Cardiac atrium fibroblast (primary cell): ENCODE measurements around the gene MIX23. TPM values are rescaled to one million over a fixed set of nuclear protein-coding genes. Genes with fewer than 3 reads are reported as not detected.

Source experiments
- total RNA-seq: library from RNA; depleted of rRNA; stranded (reverse); fragments of >200 nt; gene quantifications from 2 replicates; pipeline ENCODE4 v1.2.3, GENCODE V29; 2015

The MIX23 gene
- 21.8 and 27.1 TPM in 2 replicates for total RNA-seq

DNA sequence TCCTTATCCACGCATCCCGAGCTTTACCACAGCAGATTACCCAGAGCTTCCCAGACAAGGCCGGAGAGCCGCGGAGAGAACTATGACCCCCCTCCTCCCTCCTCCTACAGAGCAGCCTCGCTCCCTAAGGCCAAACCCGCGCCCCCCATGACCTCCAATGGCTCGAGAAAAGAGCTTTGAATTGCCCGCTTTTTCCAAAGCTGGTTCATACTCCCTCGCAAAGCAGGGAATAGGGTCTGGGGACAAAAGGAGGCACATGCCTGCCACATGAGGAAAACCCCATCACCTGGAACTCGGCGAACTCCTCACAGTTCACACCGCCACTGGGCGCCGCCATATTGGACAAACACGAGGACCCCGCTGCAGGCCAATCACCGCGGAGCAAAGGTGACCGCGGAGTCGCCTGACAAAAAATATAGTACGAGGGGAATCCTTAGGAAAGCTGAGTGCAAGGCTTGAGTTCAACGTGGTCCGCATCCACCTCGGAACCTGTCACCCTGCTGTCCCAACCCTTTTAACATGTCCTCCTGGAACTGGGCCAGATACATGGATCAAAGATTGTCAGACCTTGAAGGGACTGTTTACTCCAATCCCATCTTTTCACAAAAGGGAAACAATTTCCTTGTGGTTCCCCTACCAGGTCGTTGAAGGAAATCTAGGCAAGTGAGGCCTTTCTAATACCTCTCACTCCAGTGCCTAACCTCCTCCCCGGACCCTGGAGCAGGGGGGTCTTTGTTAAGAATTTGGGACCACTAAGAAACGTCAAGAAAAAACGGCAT lies at the start of gene MIX23:
MIX23 (minus strand) TSS at position 344 of the 779 bp plus-strand sequence; CDS start at position 337, 7 bp downstream.

DNA sequence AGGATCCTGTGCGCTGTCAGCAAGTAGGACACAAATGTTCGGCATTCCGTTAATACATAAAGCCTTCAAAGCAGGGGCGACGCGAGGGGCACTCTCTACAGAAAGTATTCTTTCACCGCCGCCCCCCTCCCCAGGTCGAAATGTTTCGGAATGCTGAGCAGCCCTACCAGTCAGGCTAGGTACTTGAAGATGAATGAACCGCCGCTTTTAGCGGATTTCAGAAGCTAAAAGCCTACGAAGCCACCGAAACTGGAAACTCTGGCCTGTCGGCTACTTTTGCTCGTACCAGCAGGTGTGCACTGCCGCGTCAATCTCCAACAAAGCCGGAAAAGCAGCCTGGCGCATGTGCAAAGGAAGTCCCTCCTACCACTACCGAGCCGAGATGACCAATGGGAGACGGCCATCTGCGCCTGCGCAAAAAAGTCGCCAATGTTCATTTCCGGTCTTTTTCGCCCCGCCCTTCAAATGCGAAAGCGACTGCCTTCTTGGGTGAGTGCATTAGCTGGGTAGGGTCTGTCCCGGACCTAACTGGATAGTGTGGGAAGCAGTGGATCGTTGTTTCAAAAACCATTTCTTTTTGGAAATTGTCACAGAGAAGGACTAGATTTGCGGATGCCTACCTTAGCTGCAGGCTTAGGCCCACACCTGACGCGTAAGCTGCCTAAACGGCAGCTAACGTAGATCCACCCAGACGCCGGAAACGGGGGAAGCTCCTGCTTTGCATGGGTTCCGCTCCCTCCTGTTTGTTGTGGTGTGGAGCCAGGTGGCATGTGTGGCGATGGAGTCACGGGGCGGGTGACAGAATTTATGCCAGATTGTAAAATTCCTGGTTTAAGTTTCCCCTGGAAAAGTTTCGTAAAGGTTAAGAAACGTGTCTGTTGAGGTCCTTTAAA lies 33.0 kb upstream of the MIX23 start, which contains the start of gene WDR5B:
WDR5B (minus strand) TSS at position 301 of the 893 bp plus-strand sequence. CDS start 534 bp downstream, outside the sequence.

GRCh38 chr3:122383771-122384697 lies 1.0 kb upstream of the MIX23 start, which contains the start of gene FAM162A:
Gene FAM162A (plus strand): TSS chr3:122384182. CDS start chr3:122384266, 84 bp downstream.

DNA sequence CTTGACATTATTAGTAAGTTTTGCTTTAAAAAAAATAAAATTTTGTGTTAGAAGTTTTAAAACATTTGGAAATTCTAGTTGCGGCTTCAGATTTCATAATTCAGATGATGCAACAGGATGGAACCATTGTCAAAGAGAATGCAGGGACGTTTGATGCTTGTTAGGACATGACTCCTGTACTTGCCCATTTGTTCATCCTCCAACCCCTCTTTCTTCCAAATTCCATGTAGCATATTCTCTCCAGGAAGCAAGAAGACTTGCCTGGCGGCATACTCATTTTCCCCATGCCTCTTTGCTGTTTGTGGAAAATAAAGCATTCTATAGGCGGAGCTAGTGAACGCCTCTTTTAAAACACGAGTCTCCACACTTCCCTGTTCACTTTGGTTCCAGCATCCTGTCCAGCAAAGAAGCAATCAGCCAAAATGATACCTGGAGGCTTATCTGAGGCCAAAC lies 58.1 kb downstream of the MIX23 start, which contains the start of gene CSTA:
CSTA (plus strand) TSS at position 378 of the 453 bp plus-strand sequence; CDS start at position 423, 45 bp downstream.

Other genes starting within 250 kb of the MIX23 start
- gene CASR, start 199.6 kb downstream of the MIX23 start, total RNA-seq: not detected in 2 replicates
- 1.3 and 1.8 TPM in 2 replicates for gene CSTA, start 58.0 kb downstream of the MIX23 start, total RNA-seq
- gene FAM162A, start 951 bp upstream of the MIX23 start, total RNA-seq: 48.9 and 60.1 TPM in 2 replicates
- 1.6 and 5.5 TPM in 2 replicates for gene WDR5B, start 32.8 kb upstream of the MIX23 start, total RNA-seq
- 19.1 and 24.5 TPM in 2 replicates for gene KPNA1, start 131.7 kb upstream of the MIX23 start, total RNA-seq
- 9.9 and 10.4 TPM in 2 replicates for gene PARP9, start 181.1 kb upstream of the MIX23 start, total RNA-seq
- 10.3 and 14.1 TPM in 2 replicates for gene DTX3L, start 181.1 kb upstream of the MIX23 start, total RNA-seq
- not detected in 2 replicates for gene PARP15, start 194.4 kb upstream of the MIX23 start, total RNA-seq